Measurements from ENCODE around the gene RITA1.

DNA sequence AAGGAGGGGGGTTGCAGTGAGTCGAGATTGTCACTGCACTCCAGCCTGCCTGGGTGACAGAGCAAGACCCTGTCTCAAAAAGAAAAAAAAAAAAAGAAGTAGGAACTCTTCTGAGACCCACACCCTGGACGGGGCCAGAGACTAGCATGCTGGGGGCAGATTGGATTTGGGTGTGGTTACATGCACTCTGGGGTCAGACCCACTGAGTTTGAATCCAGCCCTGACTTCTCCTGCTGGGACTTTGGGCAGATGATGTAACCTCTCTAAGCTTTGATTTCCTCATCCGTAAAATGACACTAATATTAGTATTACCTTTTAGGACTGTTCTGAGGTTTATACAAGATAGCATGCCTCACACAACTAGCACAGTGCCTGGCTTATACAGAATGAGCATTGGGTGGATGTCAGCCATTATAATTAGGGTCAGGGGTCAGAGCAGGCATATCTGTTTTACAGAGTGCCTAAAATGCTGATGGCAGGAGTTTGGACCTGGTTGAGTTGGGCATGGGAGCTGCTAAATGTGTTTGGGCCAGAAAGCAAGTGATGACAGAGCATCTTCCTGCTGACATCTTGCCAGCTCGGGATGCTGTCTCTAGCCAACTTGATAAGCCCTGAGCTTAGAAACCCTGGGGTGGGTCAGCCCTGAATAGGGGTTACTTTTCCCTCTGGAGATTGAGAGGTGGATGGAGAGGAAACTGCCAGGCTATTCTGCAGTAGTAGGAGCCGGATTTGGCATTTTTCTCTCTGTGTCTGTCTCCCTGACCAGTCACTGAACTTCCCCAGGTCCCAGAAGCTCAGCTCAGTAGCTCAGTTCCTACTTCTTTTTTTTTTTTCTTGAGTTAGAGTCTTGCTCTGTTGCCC is 51.2 kb downstream of the RITA1 start:
- TF ChIP-seq, protein P1, sequence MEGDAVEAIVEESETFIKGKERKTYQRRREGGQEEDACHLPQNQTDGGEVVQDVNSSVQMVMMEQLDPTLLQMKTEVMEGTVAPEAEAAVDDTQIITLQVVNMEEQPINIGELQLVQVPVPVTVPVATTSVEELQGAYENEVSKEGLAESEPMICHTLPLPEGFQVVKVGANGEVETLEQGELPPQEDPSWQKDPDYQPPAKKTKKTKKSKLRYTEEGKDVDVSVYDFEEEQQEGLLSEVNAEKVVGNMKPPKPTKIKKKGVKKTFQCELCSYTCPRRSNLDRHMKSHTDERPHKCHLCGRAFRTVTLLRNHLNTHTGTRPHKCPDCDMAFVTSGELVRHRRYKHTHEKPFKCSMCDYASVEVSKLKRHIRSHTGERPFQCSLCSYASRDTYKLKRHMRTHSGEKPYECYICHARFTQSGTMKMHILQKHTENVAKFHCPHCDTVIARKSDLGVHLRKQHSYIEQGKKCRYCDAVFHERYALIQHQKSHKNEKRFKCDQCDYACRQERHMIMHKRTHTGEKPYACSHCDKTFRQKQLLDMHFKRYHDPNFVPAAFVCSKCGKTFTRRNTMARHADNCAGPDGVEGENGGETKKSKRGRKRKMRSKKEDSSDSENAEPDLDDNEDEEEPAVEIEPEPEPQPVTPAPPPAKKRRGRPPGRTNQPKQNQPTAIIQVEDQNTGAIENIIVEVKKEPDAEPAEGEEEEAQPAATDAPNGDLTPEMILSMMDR (IDR thresholded peaks at IDR 0.05 in 2 of 3, conservative IDR thresholded peaks at IDR 0.05 in 1 of 3; ENCODE audit: borderline replicate concordance in 1 of 3, insufficient read depth in 1 of 3, low read depth in 2 of 3, low read length in 2 of 3) = no peak
- TF ChIP-seq SRF (IDR thresholded peaks at IDR 0.05; ENCODE audit: low read depth) (no peak), YY1 (IDR thresholded peaks at IDR 0.05; ENCODE audit: extremely low read depth, insufficient replicate concordance, low read depth, low read length) (no peak), ZNF274 (IDR thresholded peaks at IDR 0.05; ENCODE audit: low read depth, low read length) (no peak), JUND (IDR thresholded peaks at IDR 0.05) (no peak), EZH2 (IDR thresholded peaks at IDR 0.05) (no peak), POLR2A (IDR thresholded peaks at IDR 0.05; ENCODE audit: borderline replicate concordance, extremely low read depth, insufficient read depth, insufficient read length) (no peak), SIN3A (IDR thresholded peaks at IDR 0.05; ENCODE audit: low read depth) (no peak), POLR2AphosphoS5 (IDR thresholded peaks at IDR 0.05; ENCODE audit: low read depth, low read length) (no peak), RAD21 (IDR thresholded peaks at IDR 0.05; ENCODE audit: low read depth) (no peak), CEBPB (IDR thresholded peaks at IDR 0.05; ENCODE audit: low read depth) (no peak)
- TF ChIP-seq, protein P2, sequence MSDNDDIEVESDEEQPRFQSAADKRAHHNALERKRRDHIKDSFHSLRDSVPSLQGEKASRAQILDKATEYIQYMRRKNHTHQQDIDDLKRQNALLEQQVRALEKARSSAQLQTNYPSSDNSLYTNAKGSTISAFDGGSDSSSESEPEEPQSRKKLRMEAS (IDR thresholded peaks at IDR 0.05) = no peak
- TF ChIP-seq, protein P3, sequence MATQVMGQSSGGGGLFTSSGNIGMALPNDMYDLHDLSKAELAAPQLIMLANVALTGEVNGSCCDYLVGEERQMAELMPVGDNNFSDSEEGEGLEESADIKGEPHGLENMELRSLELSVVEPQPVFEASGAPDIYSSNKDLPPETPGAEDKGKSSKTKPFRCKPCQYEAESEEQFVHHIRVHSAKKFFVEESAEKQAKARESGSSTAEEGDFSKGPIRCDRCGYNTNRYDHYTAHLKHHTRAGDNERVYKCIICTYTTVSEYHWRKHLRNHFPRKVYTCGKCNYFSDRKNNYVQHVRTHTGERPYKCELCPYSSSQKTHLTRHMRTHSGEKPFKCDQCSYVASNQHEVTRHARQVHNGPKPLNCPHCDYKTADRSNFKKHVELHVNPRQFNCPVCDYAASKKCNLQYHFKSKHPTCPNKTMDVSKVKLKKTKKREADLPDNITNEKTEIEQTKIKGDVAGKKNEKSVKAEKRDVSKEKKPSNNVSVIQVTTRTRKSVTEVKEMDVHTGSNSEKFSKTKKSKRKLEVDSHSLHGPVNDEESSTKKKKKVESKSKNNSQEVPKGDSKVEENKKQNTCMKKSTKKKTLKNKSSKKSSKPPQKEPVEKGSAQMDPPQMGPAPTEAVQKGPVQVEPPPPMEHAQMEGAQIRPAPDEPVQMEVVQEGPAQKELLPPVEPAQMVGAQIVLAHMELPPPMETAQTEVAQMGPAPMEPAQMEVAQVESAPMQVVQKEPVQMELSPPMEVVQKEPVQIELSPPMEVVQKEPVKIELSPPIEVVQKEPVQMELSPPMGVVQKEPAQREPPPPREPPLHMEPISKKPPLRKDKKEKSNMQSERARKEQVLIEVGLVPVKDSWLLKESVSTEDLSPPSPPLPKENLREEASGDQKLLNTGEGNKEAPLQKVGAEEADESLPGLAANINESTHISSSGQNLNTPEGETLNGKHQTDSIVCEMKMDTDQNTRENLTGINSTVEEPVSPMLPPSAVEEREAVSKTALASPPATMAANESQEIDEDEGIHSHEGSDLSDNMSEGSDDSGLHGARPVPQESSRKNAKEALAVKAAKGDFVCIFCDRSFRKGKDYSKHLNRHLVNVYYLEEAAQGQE (IDR thresholded peaks at IDR 0.05; ENCODE audit: low read depth) = no peak
